Uterus (tissue), 4 donors: ENCODE measurements around the gene STX10. TPM values are rescaled to one million over a fixed set of nuclear protein-coding genes. Genes with fewer than 3 reads are reported as not detected.
"Not testable (repeated sequence)": the region's sequence is repeated elsewhere in the genome, so short reads cannot be mapped to it uniquely, and the experiment has no call there.

Experiments used
- DNase-seq, 2 donors: peaks; one replicate each; pipeline ENCODE4 v3.0.0-alpha.2; 2019 to 2020
- H3K27ac ChIP-seq, 2 donors: fragments of 200-600 bp; sonication (generic); 1 replicate in 1 of 2; 2 replicates in 1 of 2; pipeline ENCODE4 v1.5.1; 2016 to 2018
- H3K27me3 ChIP-seq, 2 donors: fragments of 200-600 bp; sonication (generic); one replicate each; pipeline ENCODE4 v1.5.1; 2018 to 2019; ENCODE audit warnings: control low read depth in 1 of 2
- H3K36me3 ChIP-seq, 2 donors: fragments of 200-600 bp; sonication (generic); one replicate each; pipeline ENCODE4 v1.5.1; 2019; ENCODE audit warnings: control low read depth in 1 of 2
- H3K4me1 ChIP-seq, 2 donors: fragments of 200-600 bp; sonication (generic); one replicate each; pipeline ENCODE4 v1.5.1; 2018 to 2019; ENCODE audit warnings: control low read depth in 1 of 2
- H3K4me3 ChIP-seq, 2 donors: fragments of 200-600 bp; sonication (generic); 1 replicate in 1 of 2; 2 replicates in 1 of 2; pipeline ENCODE4 v1.5.1; 2018 to 2019; ENCODE audit warnings: mild to moderate bottlenecking in 1 of 2
- H3K9me3 ChIP-seq, 2 donors: fragments of 200-600 bp; sonication (generic); one replicate each; pipeline ENCODE4 v1.5.1; 2019; ENCODE audit warnings: control low read depth in 1 of 2
- CTCF ChIP-seq, 4 experiments: fragments of 200-600 bp in 2 of 4; fragments of 450-650 bp in 2 of 4; sonication (generic) in 2 of 4; IDR thresholded peaks; one replicate each; pipeline ENCODE4 v1.5.1; 2016 to 2019; ENCODE audit warnings: antibody characterized with exemption in 4 of 4, mild to moderate bottlenecking in 2 of 4, moderate library complexity in 1 of 4
- POLR2A ChIP-seq, 2 donors: fragments of 450-650 bp; IDR thresholded peaks; one replicate each; pipeline ENCODE4 v1.6.1; 2016; ENCODE audit warnings: antibody characterized with exemption in 2 of 2, mild to moderate bottlenecking in 1 of 2, moderate library complexity in 1 of 2
- intact Hi-C: fragments of 100-400 bp; cut with DNase I; formaldehyde crosslinking; loops from one replicate; pipeline ENCODE4 v1.15.1; 2023; ENCODE audit warnings: low total_unique reads
- total RNA-seq, 4 donors: library from RNA; depleted of rRNA in 3 of 4; stranded (reverse); fragments of >200 nt in 3 of 4; gene quantifications; one replicate each; pipeline versions ENCODE4 v1.1.0 to v1.2.4, GENCODE V29; 2014 to 2023
- donor health status: DM: yes; HTN: yes; CAD: no.

The STX10 gene
- total RNA-seq, 4 donors from 2014 or later = 42.2 to 72.1 (median 44.8) TPM

GRCh38 chr19:13189600-13189999, 39.4 kb upstream of the STX10 start:
- no peaks in the 10 kb centered on the region for H3K9me3 ChIP-seq
- no peaks in the 10 kb centered on the region for H3K27me3 ChIP-seq
- no peak overlapping the region for H3K27ac ChIP-seq
- TF ChIP-seq CTCF (IDR thresholded peaks at IDR 0.05) = no peak
- TF ChIP-seq POLR2A (IDR thresholded peaks at IDR 0.05) = no peak
- H3K36me3 ChIP-seq = no peaks in the 10 kb centered on the region
- intact Hi-C loops = no loop called here
- no peaks in the 10 kb centered on the region for H3K4me1 ChIP-seq
- no peak for DNase-seq
- H3K4me3 ChIP-seq = no peak overlapping the region

- H3K4me1 ChIP-seq = no peaks in the 10 kb centered on the region
- H3K9me3 ChIP-seq = no peaks in the 10 kb centered on the region
- no peaks in the 10 kb centered on the region for H3K36me3 ChIP-seq
- TF ChIP-seq POLR2A (IDR thresholded peaks at IDR 0.05) (no peak), CTCF (IDR thresholded peaks at IDR 0.05) (no peak)
- no peaks in the 10 kb centered on the region for H3K27me3 ChIP-seq
- no peak for DNase-seq
- intact Hi-C loops = no loop called here
- H3K27ac ChIP-seq = no peak overlapping the region
- no peak overlapping the region for H3K4me3 ChIP-seq
Observed at GRCh38 chr19:13187419-13187818, 37.2 kb upstream of the STX10 start.

- H3K4me3 ChIP-seq, H3K9me3 ChIP-seq, intact Hi-C loops, H3K4me1 ChIP-seq, DNase-seq, H3K36me3 ChIP-seq, H3K27me3 ChIP-seq, H3K27ac ChIP-seq: not testable (repeated sequence)
Observed at GRCh38 chr19:13186688-13187087, 36.5 kb upstream of the STX10 start.

GRCh38 chr19:13185763-13186657, 35.8 kb upstream of the STX10 start:
- H3K36me3 ChIP-seq, H3K9me3 ChIP-seq, intact Hi-C loops, H3K4me1 ChIP-seq, H3K27me3 ChIP-seq, DNase-seq, H3K27ac ChIP-seq, H3K4me3 ChIP-seq: not testable (repeated sequence)

- H3K36me3 ChIP-seq, H3K27ac ChIP-seq, H3K4me1 ChIP-seq, intact Hi-C loops, H3K4me3 ChIP-seq, H3K9me3 ChIP-seq, H3K27me3 ChIP-seq, DNase-seq: not testable (repeated sequence)
Observed at GRCh38 chr19:13184926-13185325, 34.8 kb upstream of the STX10 start.

GRCh38 chr19:13181747-13182388, 31.7 kb upstream of the STX10 start:
- Histone ChIP-seq H3K27ac (peak overlapping the region in 1 of 2 donors; percentile 21), H3K36me3 (no peaks in the 10 kb centered on the region), H3K27me3 (no peaks in the 10 kb centered on the region), H3K9me3 (no peaks in the 10 kb centered on the region), H3K4me3 (no peak overlapping the region), H3K4me1 (no peaks in the 10 kb centered on the region)
- DNase-seq = peak; percentile 64 to 69
- TF ChIP-seq POLR2A (IDR thresholded peaks at IDR 0.05) (no peak), CTCF (IDR thresholded peaks at IDR 0.05) (no peak)
- intact Hi-C loops = no loop called here

GRCh38 chr19:13178291-13178690, 28.1 kb upstream of the STX10 start:
- H3K27me3 ChIP-seq, H3K4me3 ChIP-seq, H3K36me3 ChIP-seq, DNase-seq, H3K9me3 ChIP-seq, intact Hi-C loops, H3K27ac ChIP-seq, H3K4me1 ChIP-seq: not testable (repeated sequence)

- H3K27me3 ChIP-seq, intact Hi-C loops, H3K27ac ChIP-seq, H3K36me3 ChIP-seq, H3K4me3 ChIP-seq, H3K9me3 ChIP-seq, DNase-seq, H3K4me1 ChIP-seq: not testable (repeated sequence)
Observed at GRCh38 chr19:13177584-13177983, 27.4 kb upstream of the STX10 start.
